Calu3 (cell line): Measurements from ENCODE around the gene SON. TPM values are rescaled to one million over a fixed set of nuclear protein-coding genes. Genes with fewer than 3 reads are reported as not detected.

Source experiments
- BruUV-seq: library from RNA; stranded (reverse); fragments of 400-500 nt; replicated peaks from 2 replicates; lab custom pipeline; 2021; lab: Mats Ljungman, UMichigan
- CTCF ChIA-PET: fragments of 300-600 bp; sonication (Branson Sonifier 250); formaldehyde crosslinking; loops from one replicate; lab custom pipeline; 2022; ENCODE audit warnings: antibody characterized with exemption; lab: Charles Lee
- DNase-seq: peaks from one replicate; pipeline ENCODE4 v3.0.0; 2022
- H3K27ac Mint-ChIP-seq: one replicate; pipeline ENCODE4 v1.8.0; 2022; ENCODE audit warnings: mixed read lengths; ENCODE audit not compliant: unreplicated experiment
- H3K27me3 Mint-ChIP-seq: one replicate; pipeline ENCODE4 v1.8.0; 2022; ENCODE audit warnings: mixed read lengths; ENCODE audit not compliant: unreplicated experiment
- H3K36me3 Mint-ChIP-seq: one replicate; pipeline ENCODE4 v1.8.0; 2022; ENCODE audit warnings: mild to moderate bottlenecking, moderate library complexity, mixed read lengths; ENCODE audit not compliant: insufficient read depth, unreplicated experiment
- H3K4me1 Mint-ChIP-seq: one replicate; pipeline ENCODE4 v1.8.0; 2022; ENCODE audit warnings: mild to moderate bottlenecking, low read depth, mixed read lengths; ENCODE audit not compliant: unreplicated experiment
- H3K4me3 Mint-ChIP-seq: one replicate; pipeline ENCODE4 v1.8.0; 2022; ENCODE audit warnings: mild to moderate bottlenecking, low read depth, moderate library complexity, mixed read lengths; ENCODE audit not compliant: unreplicated experiment
- H3K9me3 Mint-ChIP-seq: one replicate; pipeline ENCODE4 v1.8.0; 2022; ENCODE audit warnings: low read depth, mixed read lengths; ENCODE audit not compliant: unreplicated experiment
- intact Hi-C: fragments of 100-400 bp; cut with micrococcal nuclease; formaldehyde crosslinking; loops from one replicate; pipeline ENCODE4 v1.10.0; 2022; ENCODE audit not compliant: unreplicated experiment
- total RNA-seq: library from RNA; stranded (reverse); gene quantifications from 2 replicates; pipeline ENCODE4 v1.2.3, GENCODE V29; 2022
- TF ChIP-seq, protein P1 (sequence below): fragments of 200-600 bp; IDR thresholded peaks from one replicate; pipeline ENCODE4 v1.8.0; 2022; ENCODE audit warnings: antibody characterized with exemption; ENCODE audit not compliant: unreplicated experiment

SON gene
- total RNA-seq, 1 experiment from 2014 or later, result 188 TPM

DNA sequence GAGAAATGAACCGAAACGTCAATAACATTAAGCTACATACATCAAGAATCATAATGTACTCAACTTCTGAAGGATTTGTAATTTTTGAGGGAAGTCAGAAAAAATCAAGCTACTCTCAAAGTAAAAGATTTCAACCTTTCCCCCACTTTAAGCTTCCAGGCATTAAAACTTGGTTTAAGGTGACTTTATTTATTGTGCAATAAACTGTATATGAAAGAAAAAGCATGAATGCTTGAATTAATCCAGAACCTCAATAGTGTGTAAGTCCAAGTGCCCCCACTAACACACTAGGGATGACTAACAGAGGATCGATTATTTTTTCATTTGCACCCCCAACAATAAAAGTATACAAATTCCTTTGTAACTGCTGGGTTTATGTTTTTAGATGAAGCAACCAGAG is 11.8 kb upstream of the SON start:
- no TSS peak for BruUV-seq
- no peak overlapping the region for H3K27ac Mint-ChIP-seq
- intact Hi-C loops, result no loop called here

DNA sequence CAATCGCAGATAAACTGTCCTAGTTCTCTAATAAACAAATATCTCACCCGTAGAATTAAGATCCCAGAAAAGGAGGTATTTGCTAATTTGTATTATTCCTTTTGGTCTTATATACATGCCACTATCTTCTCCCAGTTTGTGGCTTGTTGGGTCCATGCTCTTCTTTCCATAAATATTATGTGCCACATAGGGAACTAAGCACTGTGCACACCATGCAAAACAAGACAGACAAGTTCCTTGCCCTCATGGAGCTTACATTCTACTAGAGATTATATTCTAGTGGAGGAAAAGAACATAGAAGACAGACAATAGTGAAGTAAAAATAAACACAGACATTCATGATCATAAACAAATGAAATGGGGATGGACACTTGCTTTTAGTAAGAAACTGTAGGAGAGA is 5.6 kb upstream of the SON start:
- intact Hi-C loops, result no loop called here
- no peak for DNase-seq
- Mint-ChIP-seq H3K4me1 (peaks cover 10% of the 10 kb centered on the region), H3K4me3 (no peak overlapping the region), H3K27ac (no peak overlapping the region), H3K27me3 (no peaks in the 10 kb centered on the region), H3K36me3 (peaks cover 61% of the 10 kb centered on the region), H3K9me3 (peaks cover 4% of the 10 kb centered on the region)
- no TSS peak for BruUV-seq
- CTCF ChIA-PET, result no interaction called here
- TF ChIP-seq, protein P1, sequence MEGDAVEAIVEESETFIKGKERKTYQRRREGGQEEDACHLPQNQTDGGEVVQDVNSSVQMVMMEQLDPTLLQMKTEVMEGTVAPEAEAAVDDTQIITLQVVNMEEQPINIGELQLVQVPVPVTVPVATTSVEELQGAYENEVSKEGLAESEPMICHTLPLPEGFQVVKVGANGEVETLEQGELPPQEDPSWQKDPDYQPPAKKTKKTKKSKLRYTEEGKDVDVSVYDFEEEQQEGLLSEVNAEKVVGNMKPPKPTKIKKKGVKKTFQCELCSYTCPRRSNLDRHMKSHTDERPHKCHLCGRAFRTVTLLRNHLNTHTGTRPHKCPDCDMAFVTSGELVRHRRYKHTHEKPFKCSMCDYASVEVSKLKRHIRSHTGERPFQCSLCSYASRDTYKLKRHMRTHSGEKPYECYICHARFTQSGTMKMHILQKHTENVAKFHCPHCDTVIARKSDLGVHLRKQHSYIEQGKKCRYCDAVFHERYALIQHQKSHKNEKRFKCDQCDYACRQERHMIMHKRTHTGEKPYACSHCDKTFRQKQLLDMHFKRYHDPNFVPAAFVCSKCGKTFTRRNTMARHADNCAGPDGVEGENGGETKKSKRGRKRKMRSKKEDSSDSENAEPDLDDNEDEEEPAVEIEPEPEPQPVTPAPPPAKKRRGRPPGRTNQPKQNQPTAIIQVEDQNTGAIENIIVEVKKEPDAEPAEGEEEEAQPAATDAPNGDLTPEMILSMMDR, result no peak

More for the DNA sequence above, 11.8 kb upstream of the SON start:
- CTCF ChIA-PET, result interaction anchor here (0.6 to 0.7 kb wide), 2 partner anchors 267 to 803 kb away, joined by 3 to 5 read pairs; partner anchors contain the start of gene SYNJ1
- H3K9me3 Mint-ChIP-seq, result no peaks in the 10 kb centered on the region
- H3K36me3 Mint-ChIP-seq, result peaks cover 50% of the 10 kb centered on the region
- H3K27me3 Mint-ChIP-seq, result no peaks in the 10 kb centered on the region
- TF ChIP-seq, protein P1, result no peak
- no peak overlapping the region for H3K4me3 Mint-ChIP-seq
- H3K4me1 Mint-ChIP-seq, result no peaks in the 10 kb centered on the region
- no peak for DNase-seq

DNA sequence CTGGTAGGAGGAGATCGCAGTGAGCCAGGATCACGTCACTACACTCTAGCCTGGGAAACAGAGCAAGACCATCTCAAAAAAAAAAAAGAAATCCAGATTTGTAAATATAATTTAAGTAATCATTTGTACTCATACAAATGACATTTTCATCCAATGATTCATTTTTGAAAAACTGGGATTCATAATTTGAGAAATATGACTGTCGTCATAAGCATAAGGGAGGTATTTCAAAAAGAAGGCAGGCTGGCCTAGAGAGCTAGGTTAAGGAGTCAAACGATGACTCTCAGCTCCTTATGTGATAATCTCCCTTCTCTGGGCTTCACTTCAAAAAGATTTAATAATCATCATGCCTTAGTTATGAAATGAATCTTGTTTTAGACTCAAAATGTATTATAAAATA is 3.2 kb upstream of the SON start:
- H3K4me3 Mint-ChIP-seq, result no peak overlapping the region
- TF ChIP-seq, protein P1, result no peak
- no TSS peak for BruUV-seq
- peaks cover 10% of the 10 kb centered on the region for H3K4me1 Mint-ChIP-seq
- CTCF ChIA-PET, result no interaction called here
- H3K36me3 Mint-ChIP-seq, result peaks cover 75% of the 10 kb centered on the region
- no peak overlapping the region for H3K27ac Mint-ChIP-seq
- no peaks in the 10 kb centered on the region for H3K27me3 Mint-ChIP-seq
- peaks cover 4% of the 10 kb centered on the region for H3K9me3 Mint-ChIP-seq
- intact Hi-C loops, result no loop called here
- no peak for DNase-seq

DNA sequence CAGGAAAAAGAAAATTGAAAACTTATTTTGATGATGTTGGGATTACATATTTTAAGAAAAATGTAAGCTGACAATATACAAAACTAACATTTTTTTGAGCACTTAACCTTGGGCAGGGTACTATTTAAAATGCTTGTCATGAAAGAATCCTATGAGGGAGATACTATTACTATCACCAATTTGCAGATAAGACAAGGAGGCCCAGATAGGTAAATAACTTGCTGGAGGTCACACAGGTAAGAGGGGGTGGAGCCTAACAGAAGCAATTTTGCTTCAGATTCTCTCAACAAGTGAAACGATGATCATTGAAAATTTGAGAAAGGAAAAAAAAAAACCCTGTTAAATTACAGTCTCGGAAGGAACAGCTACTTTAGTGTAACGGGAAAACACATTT is 2.1 kb upstream of the SON start:
- no TSS peak for BruUV-seq
- Mint-ChIP-seq H3K36me3 (peaks cover 76% of the 10 kb centered on the region), H3K9me3 (peaks cover 4% of the 10 kb centered on the region), H3K4me1 (peaks cover 10% of the 10 kb centered on the region), H3K27ac (peak overlapping the region; percentile 93), H3K27me3 (no peaks in the 10 kb centered on the region), H3K4me3 (peak overlapping the region; percentile 83)
- TF ChIP-seq, protein P1, result no peak
- intact Hi-C loops, result no loop called here
- DNase-seq, result no peak
- CTCF ChIA-PET, result interaction anchor here (0.5 kb wide), 1 partner anchor 223 kb away, joined by 5 read pairs; no protein-coding TSS in a partner anchor
